GM12891 (cell line): ENCODE results near the gene UBE2M.
"Not testable (repeated sequence)": the region's sequence is repeated elsewhere in the genome, so short reads cannot be mapped to it uniquely, and the experiment has no call there.

ENCODE experiments used
- DNase-seq: peaks from one replicate; pipeline ENCODE4 v3.0.0; 2011; ENCODE audit warnings: low spot score; ENCODE audit not compliant: insufficient read length
- FAIRE-seq: peaks from 2 replicates; lab custom pipeline; 2011; peaks lifted over from hg19 to GRCh38; lab: Jason Lieb, UNC
- PAX5 ChIP-seq: IDR thresholded peaks from 2 replicates; pipeline ENCODE4 v1.6.1; 2011; ENCODE audit warnings: low read length, moderate library complexity, mild to moderate bottlenecking; ENCODE audit not compliant: insufficient read depth, severe bottlenecking
- POLR2A ChIP-seq: IDR thresholded peaks from 2 replicates; pipeline ENCODE4 v1.6.1; 2011; ENCODE audit warnings: low read depth, low read length, control low read depth
- POLR2AphosphoS5 ChIP-seq: IDR thresholded peaks from 2 replicates; pipeline ENCODE4 v1.6.1; 2011; ENCODE audit warnings: low read depth, low read length, control low read depth
- POU2F2 ChIP-seq: IDR thresholded peaks from 2 replicates; pipeline ENCODE4 v1.6.1; 2011; ENCODE audit warnings: low read depth, mild to moderate bottlenecking, control low read depth, low read length, moderate library complexity
- SPI1 ChIP-seq: IDR thresholded peaks from 2 replicates; pipeline ENCODE4 v1.6.1; 2011; ENCODE audit warnings: low read depth, low read length, control low read depth
- TAF1 ChIP-seq: IDR thresholded peaks from 2 replicates; pipeline ENCODE4 v1.6.1; 2011; ENCODE audit warnings: low read depth, low read length, control low read depth

The UBE2M gene

DNA sequence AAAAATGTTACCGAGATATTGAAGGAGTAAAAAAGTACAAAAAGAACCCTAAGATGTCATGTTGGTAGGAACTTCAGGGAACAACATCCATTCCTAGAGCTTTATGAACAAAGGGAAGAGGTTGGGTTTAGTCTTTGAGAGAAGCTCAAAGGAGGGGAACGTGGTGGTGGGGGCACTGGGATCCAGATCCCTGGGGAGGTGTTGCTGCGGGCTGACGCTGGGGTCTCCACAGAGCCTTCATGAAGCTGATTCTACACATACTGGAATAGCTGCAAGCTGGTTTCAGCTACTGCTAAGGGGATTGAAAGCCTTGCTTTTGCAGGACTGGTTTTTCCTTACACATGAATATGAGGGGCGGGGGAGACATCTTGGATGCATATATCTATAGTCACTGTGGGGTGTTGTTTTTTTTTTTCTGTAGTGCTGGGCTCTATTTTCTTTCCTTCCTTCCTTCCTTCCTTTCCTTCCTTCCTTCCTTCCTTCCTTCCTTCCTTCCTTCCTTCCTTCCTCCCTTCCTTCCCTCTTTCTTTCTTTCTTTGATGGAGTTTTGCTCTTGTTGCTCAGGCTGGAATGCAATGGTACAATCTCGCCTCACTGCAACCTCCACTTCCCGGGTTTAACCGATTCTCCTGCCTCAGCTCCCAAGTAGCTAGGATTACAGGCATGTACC is 21.2 kb upstream of the UBE2M start:
- TF ChIP-seq TAF1 = no peak
- no peak for TF ChIP-seq PAX5
- no peak for TF ChIP-seq SPI1
- no peak for TF ChIP-seq POLR2A
- TF ChIP-seq POLR2AphosphoS5 = no peak
- no peak for TF ChIP-seq POU2F2
- FAIRE-seq (no peak), DNase-seq (no peak)

DNA sequence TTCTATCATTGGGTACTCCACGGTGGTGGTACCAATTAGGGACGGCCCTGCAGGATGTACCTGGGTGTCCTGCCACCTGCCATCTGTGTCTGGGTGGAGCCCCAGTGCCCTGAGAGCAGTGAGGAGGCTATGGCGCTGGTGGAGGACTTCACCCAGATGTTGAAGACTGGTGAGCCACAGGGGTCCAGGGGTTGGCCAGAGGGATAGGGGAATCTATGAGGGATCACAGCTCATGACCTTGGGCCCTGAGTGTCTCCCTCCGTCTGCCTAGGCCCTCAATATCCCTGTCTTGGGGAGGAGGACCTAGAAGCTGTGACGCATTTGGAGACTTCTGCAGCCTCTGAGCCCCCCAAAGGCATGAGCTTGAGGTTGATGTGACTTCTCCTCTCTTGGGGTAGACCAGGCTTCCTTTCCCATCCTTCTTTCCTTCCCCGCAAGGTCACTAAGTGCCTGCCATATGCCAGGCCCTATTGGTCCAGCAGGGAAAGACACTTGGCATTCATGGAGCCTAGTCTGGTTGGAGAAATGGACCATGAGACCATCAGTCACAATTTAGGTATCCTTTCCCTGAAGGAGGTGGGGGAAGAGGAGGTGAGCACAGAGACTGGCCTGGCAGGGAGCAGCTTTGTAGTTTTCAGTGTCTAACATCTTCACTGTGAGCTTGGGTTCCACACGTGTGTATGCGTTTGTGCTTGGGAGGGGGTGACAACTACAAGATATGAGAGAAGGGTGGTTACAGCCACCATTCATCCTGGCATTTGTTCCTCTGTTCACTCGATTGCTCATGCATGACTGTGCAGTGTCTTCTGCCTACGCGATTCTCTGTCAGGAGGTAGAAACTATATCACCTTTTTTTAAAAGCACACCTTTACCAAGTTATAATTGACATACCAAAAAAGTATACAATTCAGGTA is 19.9 kb upstream of the UBE2M start:
- TF ChIP-seq POLR2AphosphoS5 = no peak
- 0 out of 2 replicates have a peak, but pooled peaks have one; percentile 15 for TF ChIP-seq POU2F2
- TF ChIP-seq PAX5 = peak; percentile 76
- TF ChIP-seq SPI1 = no peak
- FAIRE-seq (peak; percentile 95), DNase-seq (no peak)

DNA sequence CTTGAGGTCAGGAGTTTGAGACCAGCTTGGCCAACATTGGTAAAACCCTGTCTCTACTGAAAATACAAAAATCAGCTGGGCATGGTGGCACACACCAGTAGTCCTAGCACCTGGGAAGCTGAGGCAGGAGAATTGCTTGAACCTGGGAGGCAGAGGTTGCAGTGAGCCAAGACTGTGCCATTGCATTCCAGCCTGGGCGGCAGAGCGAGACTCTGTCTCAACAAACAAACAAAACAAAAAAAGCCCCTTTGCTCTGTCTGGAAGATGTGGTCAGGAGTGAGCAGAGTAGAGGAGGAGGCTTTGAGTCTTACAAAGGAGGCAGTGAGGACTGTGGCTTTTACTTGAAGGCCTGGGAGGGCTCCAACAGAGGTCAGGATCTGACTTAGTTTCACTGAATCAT is 19.2 kb upstream of the UBE2M start:
- DNase-seq, FAIRE-seq: not testable (repeated sequence)

DNA sequence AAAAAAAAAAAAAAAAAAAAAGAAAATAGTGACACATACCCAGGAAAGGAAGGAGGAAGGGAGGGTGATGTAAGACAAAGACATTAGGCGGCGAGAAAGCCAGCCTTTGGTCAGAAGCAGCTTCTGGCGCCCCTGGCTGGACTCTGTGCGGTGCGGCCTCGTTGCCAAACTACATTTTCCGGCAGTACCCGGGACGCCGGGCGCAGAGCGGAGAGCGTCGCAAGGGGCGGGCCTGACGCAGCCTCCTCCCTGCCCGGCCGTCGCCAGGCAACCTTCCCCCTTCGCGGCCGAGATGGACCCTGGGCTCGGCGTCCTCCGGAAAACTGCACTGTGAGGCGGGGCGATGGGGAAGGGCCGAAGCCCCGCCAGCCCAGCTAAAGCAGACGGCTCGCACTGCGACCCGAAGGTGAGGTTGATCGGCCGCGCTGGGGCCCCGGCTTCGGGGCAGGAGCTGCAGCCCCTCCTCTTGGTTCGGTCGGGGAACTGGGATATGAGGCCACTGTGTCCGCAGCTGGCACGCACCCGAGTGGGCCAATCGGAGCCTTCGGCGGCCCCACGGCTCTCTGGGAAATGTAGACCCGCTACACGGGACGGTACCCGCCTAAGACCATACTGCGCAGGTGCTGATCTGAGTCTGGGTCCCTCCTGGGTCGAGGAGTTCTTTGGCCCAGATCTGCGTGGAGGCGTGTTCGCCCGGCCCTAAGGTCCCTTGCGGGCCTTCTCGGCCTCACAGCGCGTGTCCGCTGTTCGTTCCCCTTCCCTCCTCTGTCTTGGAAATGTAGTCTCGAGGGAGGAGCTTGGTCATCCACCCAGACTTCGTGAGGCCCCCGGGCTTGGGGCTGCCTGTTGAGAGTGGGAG is 17.0 kb upstream of the UBE2M start:
- DNase-seq (peak; percentile 70), FAIRE-seq (peak; percentile 88)
- TF ChIP-seq SPI1 (peak; percentile 35; the same call in 1 of the 2 replicates), POU2F2 (no peak), POLR2AphosphoS5 (peak; percentile 65), TAF1 (peak; percentile 62; the same call in 1 of the 2 replicates), POLR2A (peak; percentile 81)

DNA sequence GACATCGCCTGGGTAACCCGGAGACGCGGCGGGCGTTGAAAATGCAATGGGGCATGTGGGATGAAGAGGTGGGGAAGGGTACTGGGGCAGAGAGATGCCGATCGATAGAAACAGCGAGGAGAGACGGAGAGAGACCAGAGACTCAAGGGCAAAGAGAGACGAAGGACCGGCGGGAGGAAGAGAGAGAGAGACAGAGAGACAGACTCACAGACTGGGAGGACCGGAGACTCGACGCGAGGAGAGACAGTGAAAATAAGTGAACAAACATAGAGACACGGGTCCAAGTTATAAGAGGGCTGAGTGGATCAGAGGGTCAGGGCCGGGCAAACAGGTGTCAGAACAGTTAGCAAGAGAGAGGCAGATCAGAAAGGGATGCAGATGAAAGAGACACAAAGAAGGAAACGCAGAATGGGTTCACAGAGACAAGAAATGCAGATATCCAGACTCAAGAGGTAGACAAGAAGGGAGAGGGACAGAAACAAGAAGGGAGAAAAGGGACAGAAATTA is 15.3 kb upstream of the UBE2M start:
- no peak for TF ChIP-seq POLR2A
- no peak for TF ChIP-seq POLR2AphosphoS5
- TF ChIP-seq POU2F2 = no peak
- no peak for TF ChIP-seq PAX5
- TF ChIP-seq TAF1 = no peak
- no peak for TF ChIP-seq SPI1
- DNase-seq = no peak
- FAIRE-seq = no peak

DNA sequence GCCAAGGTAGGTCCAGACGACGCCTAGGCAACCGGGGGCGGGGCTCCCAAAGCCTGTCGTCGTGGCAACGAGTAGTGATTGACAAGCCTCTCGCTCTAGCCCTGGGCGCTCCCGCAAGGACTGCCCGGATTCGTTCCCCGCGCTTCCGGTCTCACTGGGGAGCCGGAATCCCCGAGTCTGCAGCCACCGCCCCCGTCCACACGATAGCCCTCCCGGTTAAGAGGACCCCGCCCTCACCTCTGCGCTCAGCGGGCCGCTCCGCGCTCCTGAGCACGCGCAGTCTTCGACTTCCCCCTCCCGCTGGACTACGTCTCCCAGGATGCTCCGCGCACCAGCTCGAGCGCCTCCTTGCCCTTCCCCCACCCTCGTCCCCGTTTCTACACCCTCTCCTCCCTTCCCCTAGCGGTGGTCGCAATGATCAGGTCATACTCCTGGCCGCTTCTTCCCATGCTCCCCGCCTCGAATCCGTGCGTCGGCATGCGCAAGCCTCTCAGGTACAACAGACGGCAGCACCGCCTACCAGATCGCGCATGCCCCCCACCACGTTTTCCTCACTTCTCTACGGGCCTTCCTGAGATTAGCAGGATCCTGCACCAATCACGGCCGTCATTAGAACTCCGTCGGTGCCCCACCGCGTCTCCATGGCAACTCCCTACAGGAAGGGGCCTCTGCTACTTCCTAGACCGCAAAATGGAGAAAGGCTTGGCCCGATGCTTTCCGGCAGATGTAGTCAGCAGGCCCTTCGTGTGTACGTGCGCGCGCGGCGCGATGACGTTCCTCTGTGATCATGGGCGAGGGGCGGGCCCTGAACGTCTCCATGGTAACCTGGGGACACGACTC is 14.6 kb upstream of the UBE2M start, which contains the start of gene MZF1:
Gene MZF1, minus strand, starts transcription at position 518 of the 840 bp plus-strand sequence. CDS start 1,946 bp downstream, outside the sequence.
- peak; percentile 48; the same call in 1 of the 2 replicates for TF ChIP-seq POLR2AphosphoS5
- TF ChIP-seq POU2F2 = peak; percentile 39; the same call in 1 of the 2 replicates
- no peak for TF ChIP-seq TAF1
- TF ChIP-seq PAX5 = peak; percentile 28
- peak; percentile 58; the same call in 1 of the 2 replicates for TF ChIP-seq POLR2A
- TF ChIP-seq SPI1 = peak; percentile 42; the same call in 1 of the 2 replicates
- DNase-seq (peak; percentile 94), FAIRE-seq (peak; percentile 97)

DNA sequence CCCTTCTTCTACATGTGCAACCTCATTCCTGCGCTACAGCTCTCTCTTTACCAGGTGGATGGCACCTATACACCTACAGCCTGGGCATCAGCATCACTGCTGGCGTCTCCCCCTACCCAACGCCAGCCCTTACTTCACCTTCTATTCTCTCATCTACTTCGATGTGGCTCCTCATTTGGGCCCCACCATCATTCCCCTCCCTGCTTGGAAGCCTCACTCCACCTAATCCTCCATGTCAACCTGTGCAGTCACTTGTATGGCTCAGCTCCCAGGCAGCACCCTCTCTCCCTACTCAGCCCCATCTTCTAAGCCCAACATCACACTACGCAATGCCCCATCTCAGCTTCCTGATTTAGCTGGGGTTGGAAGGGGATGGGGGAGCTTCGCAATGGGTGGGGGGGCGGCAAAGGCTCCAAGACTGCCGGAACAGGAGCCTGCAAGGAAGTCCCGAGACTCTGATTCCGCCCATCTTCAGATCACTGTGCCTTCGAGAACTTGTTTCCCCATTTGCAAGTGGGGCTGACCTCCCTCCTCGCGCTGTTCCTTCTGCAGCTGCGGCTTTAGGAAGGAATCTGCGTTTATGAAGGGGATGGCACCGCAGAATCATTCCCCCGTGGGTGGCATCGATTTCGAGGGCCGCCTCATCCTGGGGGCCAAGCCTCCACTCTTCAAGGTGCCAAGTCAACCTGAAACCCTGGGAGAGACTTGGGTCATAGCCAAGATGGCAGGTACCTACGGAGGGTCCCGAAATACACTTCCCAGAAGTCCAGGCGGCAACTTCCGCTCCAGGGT is 13.8 kb upstream of the UBE2M start:
- FAIRE-seq = no peak

More for the DNA sequence above, 13.8 kb upstream of the UBE2M start:
- TF ChIP-seq TAF1 (no peak), POU2F2 (no peak), POLR2A (0 out of 2 replicates have a peak, but pooled peaks have one; percentile 9), POLR2AphosphoS5 (no peak), PAX5 (peak; percentile 31), SPI1 (no peak)
- no peak for DNase-seq
